SK-N-SH (cell line): ENCODE results near the gene ENOX2. TPM values are rescaled to one million over a fixed set of nuclear protein-coding genes. Genes with fewer than 3 reads are reported as not detected.

Source experiments
- CTCF ChIA-PET: fragments of 300-600, 350-600 bp; formaldehyde crosslinking; extraction: SDS; loops from one replicate; lab custom pipeline; 2021; lab: Yijun Ruan, JAX
- POLR2A ChIA-PET: fragments of 350-600 bp; sonication (Branson Sonifier 250); formaldehyde crosslinking; extraction: SDS; loops from one replicate; lab custom pipeline; 2020; ENCODE audit warnings: antibody characterized with exemption, inconsistent platforms; lab: Yijun Ruan, JAX
- DNase-seq: peaks from one replicate; pipeline ENCODE4 v3.0.0; 2012
- H2AFZ ChIP-seq: fragments of 200-600 bp; sonication (generic); 2 replicates; pipeline ENCODE4 v1.8.1; 2016; ENCODE audit warnings: antibody characterized with exemption, mild to moderate bottlenecking, low read depth
- H3F3A ChIP-seq: fragments of 200-600 bp; sonication (generic); replicated peaks from 2 replicates; pipeline ENCODE3; 2016; ENCODE audit warnings: antibody characterized with exemption, mild to moderate bottlenecking; ENCODE audit not compliant: insufficient read depth
- H3K27ac ChIP-seq, 2 experiments: fragments of 200-500 bp in 1 of 2; fragments of 200-600 bp in 1 of 2; sonication (Bioruptor generic) in 1 of 2; sonication (generic), shearing (Covaris generic) in 1 of 2; 2 replicates each; pipeline versions ENCODE4 v1.5.1 to v1.6.1; 2014 to 2016; ENCODE audit warnings: low read depth in 2 of 2, inconsistent platforms in 1 of 2, low read length in 1 of 2, mild to moderate bottlenecking in 1 of 2, mixed read lengths in 1 of 2
- H3K27me3 ChIP-seq: fragments of 200-600 bp; sonication (generic), shearing (Covaris generic); 2 replicates; pipeline ENCODE4 v1.6.1; 2016; ENCODE audit warnings: mixed run types; ENCODE audit not compliant: insufficient read depth
- H3K36me3 ChIP-seq, 2 experiments: fragments of 200-500 bp in 1 of 2; fragments of 200-600 bp in 1 of 2; sonication (Bioruptor generic) in 1 of 2; sonication (generic) in 1 of 2; replicated peaks in 1 of 2; 2 replicates each; pipeline versions ENCODE3 to v1.5.1; 2014 to 2016; ENCODE audit warnings: low read length in 1 of 2, mild to moderate bottlenecking in 1 of 2; ENCODE audit not compliant: insufficient read depth in 2 of 2, control insufficient read depth in 1 of 2
- H3K4me1 ChIP-seq, 2 experiments: fragments of 200-500 bp in 1 of 2; fragments of 200-600 bp in 1 of 2; sonication (Bioruptor generic) in 1 of 2; sonication (generic), shearing (Covaris generic) in 1 of 2; 2 replicates each; pipeline versions ENCODE4 v1.5.1 to v1.6.1; 2014 to 2016; ENCODE audit warnings: low read depth in 1 of 2, low read length in 1 of 2, mixed run types in 1 of 2; ENCODE audit not compliant: insufficient read depth in 2 of 2, control insufficient read depth in 1 of 2
- H3K4me2 ChIP-seq: fragments of 200-600 bp; sonication (generic), shearing (Covaris generic); 2 replicates; pipeline ENCODE4 v1.6.1; 2017; ENCODE audit warnings: mixed run types
- H3K4me3 ChIP-seq, 2 experiments: fragments of 200-500 bp in 1 of 2; fragments of 200-600 bp in 1 of 2; sonication (Bioruptor generic) in 1 of 2; sonication (generic), shearing (Covaris generic) in 1 of 2; 2 replicates each; pipeline versions ENCODE4 v1.5.1 to v1.8.1; 2014 to 2016; ENCODE audit warnings: low read depth in 2 of 2, inconsistent platforms in 1 of 2, low read length in 1 of 2, mild to moderate bottlenecking in 1 of 2, mixed read lengths in 1 of 2, moderate library complexity in 1 of 2
- H3K79me2 ChIP-seq: fragments of 200-600 bp; sonication (generic); 2 replicates; pipeline ENCODE4 v1.8.1; 2017; ENCODE audit warnings: mild to moderate bottlenecking; ENCODE audit not compliant: insufficient read depth
- H3K9ac ChIP-seq: fragments of 200-600 bp; sonication (generic); 2 replicates; pipeline ENCODE4 v1.6.1; 2017; ENCODE audit warnings: mixed run types
- H3K9me2 ChIP-seq: fragments of 200-600 bp; sonication (generic); 2 replicates; pipeline ENCODE4 v1.6.1; 2017; ENCODE audit warnings: mixed run types
- H3K9me3 ChIP-seq: fragments of 200-600 bp; sonication (generic); 2 replicates; pipeline ENCODE4 v1.6.1; 2017; ENCODE audit warnings: mixed run types, mild to moderate bottlenecking, moderate library complexity
- H4K20me1 ChIP-seq: fragments of 200-600 bp; sonication (generic); 2 replicates; pipeline ENCODE4 v1.6.1; 2017; ENCODE audit warnings: mild to moderate bottlenecking, mixed run types; ENCODE audit not compliant: insufficient read depth
- EZH2phosphoT487 ChIP-seq: fragments of 200-600 bp; sonication (generic); IDR thresholded peaks from 2 replicates; pipeline ENCODE4 v1.6.1; 2017; ENCODE audit warnings: low read depth, mixed run types, mild to moderate bottlenecking, antibody characterized with exemption, moderate library complexity, borderline replicate concordance
- FOXJ3 ChIP-seq: sonication (generic); formaldehyde crosslinking; IDR thresholded peaks from 2 replicates; pipeline ENCODE4 v1.5.1; 2020; ENCODE audit warnings: mild to moderate bottlenecking, missing genetic modification reagents
- GATA2 ChIP-seq: sonication (generic); formaldehyde crosslinking; IDR thresholded peaks from 2 replicates; pipeline ENCODE4 v1.5.0; 2020; ENCODE audit warnings: mild to moderate bottlenecking, missing genetic modification reagents
- MEF2A ChIP-seq: IDR thresholded peaks from 2 replicates; pipeline ENCODE4 v1.4.0; 2012; ENCODE audit warnings: low read depth, borderline replicate concordance
- RCOR1 ChIP-seq: fragments of 150-350 bp; IDR thresholded peaks from 2 replicates; pipeline ENCODE4 v1.6.1; 2017; ENCODE audit warnings: antibody characterized with exemption, low read length
- TEAD4 ChIP-seq: IDR thresholded peaks from 2 replicates; pipeline ENCODE4 v1.4.0; 2012; ENCODE audit warnings: mild to moderate bottlenecking, borderline replicate concordance; ENCODE audit not compliant: insufficient read depth
- WGBS: methylation state at CpG from one replicate; pipeline ENCODE4 v1.1.6; 2017; ENCODE audit warnings: low lambda C conversion rate; 5-methylcytosine and 5-hydroxymethylcytosine counted together
- polyA plus RNA-seq, 3 experiments: library from polyadenylated mRNA; depleted of rRNA; stranded (reverse); fragments of >200 nt; gene quantifications; 2 replicates each; pipeline ENCODE4 v1.2.3, GENCODE V29; 2012
- TF ChIP-seq, protein P1 (sequence below): IDR thresholded peaks from 2 replicates; pipeline ENCODE4 v1.4.0; 2012; ENCODE audit warnings: low read depth, borderline replicate concordance
- TF ChIP-seq, protein P2 (sequence below): IDR thresholded peaks from 2 replicates; pipeline ENCODE4 v1.4.0; 2012; ENCODE audit warnings: low read depth, borderline replicate concordance
- TF ChIP-seq, protein P3 (sequence below): IDR thresholded peaks from 2 replicates; pipeline ENCODE4 v1.4.0; 2012; ENCODE audit warnings: low read depth

ENOX2 gene
- polyA plus RNA-seq, 1 of the 3 experiments (the other 2 are of a cell fraction) = 8.8 TPM

DNA sequence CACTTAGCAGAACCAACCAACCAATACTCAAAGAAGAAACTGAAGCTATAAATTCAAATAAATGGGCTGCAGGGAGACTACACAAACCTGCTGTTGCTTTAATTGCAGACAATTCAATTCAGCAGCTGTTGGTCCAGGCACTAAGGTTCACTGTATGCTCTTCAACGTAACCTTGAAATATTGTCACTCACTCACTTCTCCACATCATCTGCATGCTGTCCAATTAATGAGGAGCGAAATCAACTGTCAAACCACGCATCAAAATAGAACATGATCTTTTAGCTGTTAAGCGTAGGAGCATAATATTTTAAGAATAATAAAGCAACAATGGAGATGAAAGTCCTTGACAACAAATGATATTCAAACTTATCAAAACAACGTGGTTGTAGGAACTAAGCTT is 17.0 kb downstream of the ENOX2 start:
- Histone ChIP-seq H3K4me1 (no peaks in the 10 kb centered on the region), H4K20me1 (0 out of 2 replicates have a peak, but pooled peaks cover 3% of the 10 kb centered on the region), H3K9me3 (no peaks in the 10 kb centered on the region), H3K36me3 (no peaks in the 10 kb centered on the region), H3K79me2 (no peaks in the 10 kb centered on the region), H3K4me3 (no peak overlapping the region), H3K9ac (no peak overlapping the region), H3K27me3 (no peaks in the 10 kb centered on the region), H3K9me2 (no peaks in the 10 kb centered on the region), H3F3A (no peaks in the 10 kb centered on the region), H3K4me2 (no peak overlapping the region), H3K27ac (no peak overlapping the region), H2AFZ (no peak overlapping the region)
- CTCF ChIA-PET = no interaction called here
- no peak for DNase-seq
- WGBS = 74% methylated on average over 5 of the region's 5 CpGs
- TF ChIP-seq GATA2 (CRISPR knock-in tag) (no peak), MEF2A (no peak), RCOR1 (no peak)
- POLR2A ChIA-PET = no interaction called here

DNA sequence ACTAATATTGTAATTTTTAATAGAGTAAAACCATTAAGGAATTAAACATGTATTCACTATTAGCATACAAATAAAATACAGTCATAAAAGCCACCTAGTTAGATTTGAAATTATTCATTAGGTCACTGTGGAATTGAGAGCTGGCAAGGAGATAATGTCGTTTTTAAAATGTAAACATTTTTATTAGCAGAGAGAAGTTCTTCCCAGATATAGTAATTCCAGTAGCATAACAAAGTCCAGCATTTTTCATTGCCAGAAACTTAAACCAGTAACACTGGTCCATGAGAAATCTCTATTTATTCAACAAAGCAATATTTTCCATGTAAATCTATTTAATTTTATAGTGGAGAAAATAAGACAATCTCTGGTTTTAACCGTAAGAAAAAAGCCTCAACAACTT is 17.5 kb downstream of the ENOX2 start:
- POLR2A ChIA-PET = no interaction called here
- Histone ChIP-seq H4K20me1 (0 out of 2 replicates have a peak, but pooled peaks cover 3% of the 10 kb centered on the region), H3K9me3 (no peaks in the 10 kb centered on the region), H3K4me2 (no peak overlapping the region), H3K27me3 (no peaks in the 10 kb centered on the region), H3K36me3 (no peaks in the 10 kb centered on the region), H3F3A (peaks cover 2% of the 10 kb centered on the region), H3K9me2 (no peaks in the 10 kb centered on the region), H3K79me2 (no peaks in the 10 kb centered on the region), H3K4me1 (no peaks in the 10 kb centered on the region; a peak in 1 of 4 replicates)
- no peak for DNase-seq
- WGBS = 50% methylated on average over 2 of the region's 2 CpGs
- TF ChIP-seq, protein P1, sequence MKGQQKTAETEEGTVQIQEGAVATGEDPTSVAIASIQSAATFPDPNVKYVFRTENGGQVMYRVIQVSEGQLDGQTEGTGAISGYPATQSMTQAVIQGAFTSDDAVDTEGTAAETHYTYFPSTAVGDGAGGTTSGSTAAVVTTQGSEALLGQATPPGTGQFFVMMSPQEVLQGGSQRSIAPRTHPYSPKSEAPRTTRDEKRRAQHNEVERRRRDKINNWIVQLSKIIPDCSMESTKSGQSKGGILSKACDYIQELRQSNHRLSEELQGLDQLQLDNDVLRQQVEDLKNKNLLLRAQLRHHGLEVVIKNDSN = no peak
- TF ChIP-seq, protein P2, sequence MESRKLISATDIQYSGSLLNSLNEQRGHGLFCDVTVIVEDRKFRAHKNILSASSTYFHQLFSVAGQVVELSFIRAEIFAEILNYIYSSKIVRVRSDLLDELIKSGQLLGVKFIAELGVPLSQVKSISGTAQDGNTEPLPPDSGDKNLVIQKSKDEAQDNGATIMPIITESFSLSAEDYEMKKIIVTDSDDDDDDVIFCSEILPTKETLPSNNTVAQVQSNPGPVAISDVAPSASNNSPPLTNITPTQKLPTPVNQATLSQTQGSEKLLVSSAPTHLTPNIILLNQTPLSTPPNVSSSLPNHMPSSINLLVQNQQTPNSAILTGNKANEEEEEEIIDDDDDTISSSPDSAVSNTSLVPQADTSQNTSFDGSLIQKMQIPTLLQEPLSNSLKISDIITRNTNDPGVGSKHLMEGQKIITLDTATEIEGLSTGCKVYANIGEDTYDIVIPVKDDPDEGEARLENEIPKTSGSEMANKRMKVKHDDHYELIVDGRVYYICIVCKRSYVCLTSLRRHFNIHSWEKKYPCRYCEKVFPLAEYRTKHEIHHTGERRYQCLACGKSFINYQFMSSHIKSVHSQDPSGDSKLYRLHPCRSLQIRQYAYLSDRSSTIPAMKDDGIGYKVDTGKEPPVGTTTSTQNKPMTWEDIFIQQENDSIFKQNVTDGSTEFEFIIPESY = no peak
- no peak for TF ChIP-seq EZH2phosphoT487
- TF ChIP-seq, protein P3, sequence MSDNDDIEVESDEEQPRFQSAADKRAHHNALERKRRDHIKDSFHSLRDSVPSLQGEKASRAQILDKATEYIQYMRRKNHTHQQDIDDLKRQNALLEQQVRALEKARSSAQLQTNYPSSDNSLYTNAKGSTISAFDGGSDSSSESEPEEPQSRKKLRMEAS = no peak
- no peak for TF ChIP-seq TEAD4
- no peak for TF ChIP-seq FOXJ3 (CRISPR knock-in tag)
- TF ChIP-seq RCOR1 = no peak
- TF ChIP-seq, all 33 proteins: peak for 0
- Histone ChIP-seq H3K27ac (no peak overlapping the region), H3K9ac (no peak overlapping the region), H3K4me3 (no peak overlapping the region), H2AFZ (no peak overlapping the region)
- CTCF ChIA-PET = no interaction called here
